Measurements from ENCODE around the gene GAL3ST3. TPM values are rescaled to one million over a fixed set of nuclear protein-coding genes. Genes with fewer than 3 reads are reported as not detected.

The GAL3ST3 gene
- total and polyA plus RNA-seq, 2 experiments from 2014 or later: 0.80 to 1.1 TPM

- WGBS (ENCODE audit: low lambda C conversion rate, missing lambda C conversion rate): 2% methylated on average over 53 of the region's 55 CpGs
- H3K4me1 ChIP-seq (ENCODE audit: insufficient read depth): no peaks in the 10 kb centered on the region
- DNase-seq (ENCODE audit: low spot score): peak; percentile 95
- H3K79me2 ChIP-seq: peaks cover 47% of the 10 kb centered on the region
- TF ChIP-seq CTCF (IDR thresholded peaks at IDR 0.05; ENCODE audit: poor library complexity): no peak
- TF ChIP-seq EZH2phosphoT487 (IDR thresholded peaks at IDR 0.05; ENCODE audit: low read depth, severe bottlenecking, unreplicated experiment): no peak
- no peak for TF ChIP-seq EZH2 (IDR thresholded peaks at IDR 0.05; ENCODE audit: borderline replicate concordance)
- peak within 1 kb of the TSS; percentile 99 for H3K27ac ChIP-seq
- no peaks in the 10 kb centered on the region for H3K27me3 ChIP-seq
- H2AFZ ChIP-seq: peak within 1 kb of the TSS; percentile 93
- H3K4me3 ChIP-seq: peak within 1 kb of the TSS; percentile 82
- no peaks in the 10 kb centered on the region for H3K36me3 ChIP-seq (replicated peaks; ENCODE audit: insufficient read depth, low read depth)
- no peaks in the 10 kb centered on the region for H4K20me1 ChIP-seq (ENCODE audit: insufficient read depth, poor library complexity, severe bottlenecking)
- no peaks in the 10 kb centered on the region for H3K9me2 ChIP-seq (replicated peaks; ENCODE audit: insufficient read depth)
- H3K9me3 ChIP-seq (ENCODE audit: low read depth): no peaks in the 10 kb centered on the region
- H3K4me2 ChIP-seq: peak within 1 kb of the TSS; percentile 95
These were observed 46.9 kb downstream of the GAL3ST3 start, which contains the start of the genes BANF1 and EIF1AD for GRCh38 chr11:66001942-66002647. TSS of gene BANF1 (plus strand) at chr11:66002503. CDS start at chr11:66003251, 748 bp downstream. TSS of gene EIF1AD (minus strand) at chr11:66002157. CDS start at chr11:66000389, 1,768 bp downstream.

- TF ChIP-seq CTCF (IDR thresholded peaks at IDR 0.05; ENCODE audit: poor library complexity) (no peak), EZH2 (IDR thresholded peaks at IDR 0.05; ENCODE audit: borderline replicate concordance) (no peak), EZH2phosphoT487 (IDR thresholded peaks at IDR 0.05; ENCODE audit: low read depth, severe bottlenecking, unreplicated experiment) (no peak)
- H3K9me3 ChIP-seq (ENCODE audit: low read depth): no peaks in the 10 kb centered on the region
- no peak overlapping the region for H3K27ac ChIP-seq
- no peak overlapping the region for H2AFZ ChIP-seq
- H3K36me3 ChIP-seq (replicated peaks; ENCODE audit: insufficient read depth, low read depth): no peaks in the 10 kb centered on the region
- no peaks in the 10 kb centered on the region for H3K27me3 ChIP-seq
- H3K4me3 ChIP-seq: no peak overlapping the region
- no peak overlapping the region for H3K4me2 ChIP-seq
- no peak for DNase-seq (ENCODE audit: low spot score)
- H4K20me1 ChIP-seq (ENCODE audit: insufficient read depth, poor library complexity, severe bottlenecking): no peaks in the 10 kb centered on the region
- H3K4me1 ChIP-seq (ENCODE audit: insufficient read depth): no peaks in the 10 kb centered on the region
- peaks cover 28% of the 10 kb centered on the region for H3K79me2 ChIP-seq
- WGBS (ENCODE audit: low lambda C conversion rate, missing lambda C conversion rate): 97% methylated on average over 2 of the region's 2 CpGs
- no peaks in the 10 kb centered on the region for H3K9me2 ChIP-seq (replicated peaks; ENCODE audit: insufficient read depth)
These were observed 51.7 kb downstream of the GAL3ST3 start for GRCh38 chr11:65997286-65997685.

- Histone ChIP-seq H3K4me1 (ENCODE audit: insufficient read depth) (no peaks in the 10 kb centered on the region), H3K9me2 (replicated peaks; ENCODE audit: insufficient read depth) (no peaks in the 10 kb centered on the region), H3K79me2 (no peaks in the 10 kb centered on the region), H3K4me3 (no peak overlapping the region), H3K27ac (no peak overlapping the region), H3K4me2 (no peak overlapping the region), H2AFZ (no peak overlapping the region), H3K9me3 (ENCODE audit: low read depth) (no peaks in the 10 kb centered on the region), H4K20me1 (ENCODE audit: insufficient read depth, poor library complexity, severe bottlenecking) (no peaks in the 10 kb centered on the region), H3K27me3 (no peaks in the 10 kb centered on the region), H3K36me3 (replicated peaks; ENCODE audit: insufficient read depth, low read depth) (no peaks in the 10 kb centered on the region)
- no peak for DNase-seq (ENCODE audit: low spot score)
- WGBS (ENCODE audit: low lambda C conversion rate, missing lambda C conversion rate): 93% methylated on average over 5 of the region's 5 CpGs
- TF ChIP-seq EZH2 (IDR thresholded peaks at IDR 0.05; ENCODE audit: borderline replicate concordance) (no peak), CTCF (IDR thresholded peaks at IDR 0.05; ENCODE audit: poor library complexity) (no peak), EZH2phosphoT487 (IDR thresholded peaks at IDR 0.05; ENCODE audit: low read depth, severe bottlenecking, unreplicated experiment) (no peak)
These were observed 56.9 kb downstream of the GAL3ST3 start for GRCh38 chr11:65992056-65992455.

Other genes starting within 250 kb of the GAL3ST3 start
- 2.3 and 2.9 TPM in 2 replicates for gene SNX32, start 215.2 kb downstream of the GAL3ST3 start, total RNA-seq
- 5.1 and 6.0 TPM in 2 replicates for gene SNX32, start 215.2 kb downstream of the GAL3ST3 start, polyA plus RNA-seq
- 720 and 758 TPM in 2 replicates for gene CFL1, start 191.0 kb downstream of the GAL3ST3 start, total RNA-seq
- gene CFL1, start 191.0 kb downstream of the GAL3ST3 start, polyA plus RNA-seq: 1,698 and 1,708 TPM in 2 replicates
- 22.3 and 23.8 TPM in 2 replicates for gene MUS81, start 188.7 kb downstream of the GAL3ST3 start, total RNA-seq
- 47.0 and 51.7 TPM in 2 replicates for gene MUS81, start 188.7 kb downstream of the GAL3ST3 start, polyA plus RNA-seq
- gene EFEMP2, start 176.4 kb downstream of the GAL3ST3 start, total RNA-seq: 65.2 and 69.7 TPM in 2 replicates
- gene EFEMP2, start 176.4 kb downstream of the GAL3ST3 start, polyA plus RNA-seq: 197 and 230 TPM in 2 replicates
- not detected in 2 replicates for gene CTSW, start 169.3 kb downstream of the GAL3ST3 start, total RNA-seq
- 0.15 and 0.56 TPM in 2 replicates for gene CTSW, start 169.3 kb downstream of the GAL3ST3 start, polyA plus RNA-seq
- gene FIBP, start 160.7 kb downstream of the GAL3ST3 start, total RNA-seq: 72.6 and 74.9 TPM in 2 replicates
- 93.6 and 101 TPM in 2 replicates for gene FIBP, start 160.7 kb downstream of the GAL3ST3 start, polyA plus RNA-seq
- 15.1 and 21.5 TPM in 2 replicates for gene CCDC85B, start 158.5 kb downstream of the GAL3ST3 start, total RNA-seq
- gene CCDC85B, start 158.5 kb downstream of the GAL3ST3 start, polyA plus RNA-seq: 38.2 and 41.6 TPM in 2 replicates
- 4.5 and 4.7 TPM in 2 replicates for gene FOSL1, start 148.8 kb downstream of the GAL3ST3 start, total RNA-seq
- 16.5 and 20.1 TPM in 2 replicates for gene FOSL1, start 148.8 kb downstream of the GAL3ST3 start, polyA plus RNA-seq
- 20.8 and 26.3 TPM in 2 replicates for gene C11orf68, start 130.1 kb downstream of the GAL3ST3 start, total RNA-seq
- 53.2 and 59.3 TPM in 2 replicates for gene C11orf68, start 130.1 kb downstream of the GAL3ST3 start, polyA plus RNA-seq
- 59.1 and 65.3 TPM in 2 replicates for gene DRAP1, start 129.7 kb downstream of the GAL3ST3 start, total RNA-seq
- gene DRAP1, start 129.7 kb downstream of the GAL3ST3 start, polyA plus RNA-seq: 158 and 173 TPM in 2 replicates
- not detected in 2 replicates for gene TSGA10IP, start 103.7 kb downstream of the GAL3ST3 start, total RNA-seq
- gene TSGA10IP, start 103.7 kb downstream of the GAL3ST3 start, polyA plus RNA-seq: not detected in 2 replicates
- gene SART1, start 87.4 kb downstream of the GAL3ST3 start, total RNA-seq: 10.9 and 32.5 TPM in 2 replicates
- gene SART1, start 87.4 kb downstream of the GAL3ST3 start, polyA plus RNA-seq: 34.1 and 37.5 TPM in 2 replicates
- 25.6 and 27.0 TPM in 2 replicates for gene EIF1AD, start 47.0 kb downstream of the GAL3ST3 start, total RNA-seq
- gene EIF1AD, start 47.0 kb downstream of the GAL3ST3 start, polyA plus RNA-seq: 19.4 and 24.8 TPM in 2 replicates
- gene BANF1, start 46.7 kb downstream of the GAL3ST3 start, total RNA-seq: 22.8 and 37.8 TPM in 2 replicates
- 197 and 215 TPM in 2 replicates for gene BANF1, start 46.7 kb downstream of the GAL3ST3 start, polyA plus RNA-seq
- 3.0 and 4.4 TPM in 2 replicates for gene CST6, start 37.2 kb downstream of the GAL3ST3 start, total RNA-seq
- 9.4 and 17.6 TPM in 2 replicates for gene CST6, start 37.2 kb downstream of the GAL3ST3 start, polyA plus RNA-seq
- gene CATSPER1, start 22.7 kb downstream of the GAL3ST3 start, total RNA-seq: not detected in 2 replicates
- gene CATSPER1, start 22.7 kb downstream of the GAL3ST3 start, polyA plus RNA-seq: not detected in 2 replicates
- gene SF3B2, start 3.2 kb upstream of the GAL3ST3 start, total RNA-seq: 109 and 120 TPM in 2 replicates
- 155 and 170 TPM in 2 replicates for gene SF3B2, start 3.2 kb upstream of the GAL3ST3 start, polyA plus RNA-seq
- 23.5 and 28.2 TPM in 2 replicates for gene PACS1, start 21.1 kb upstream of the GAL3ST3 start, total RNA-seq
- 70.1 and 71.5 TPM in 2 replicates for gene PACS1, start 21.1 kb upstream of the GAL3ST3 start, polyA plus RNA-seq
- gene KLC2, start 208.5 kb upstream of the GAL3ST3 start, total RNA-seq: 13.4 and 19.2 TPM in 2 replicates
- 28.8 and 35.3 TPM in 2 replicates for gene KLC2, start 208.5 kb upstream of the GAL3ST3 start, polyA plus RNA-seq
- 87.9 and 88.4 TPM in 2 replicates for gene RAB1B, start 219.5 kb upstream of the GAL3ST3 start, total RNA-seq
- 17.5 and 19.9 TPM in 2 replicates for gene RAB1B, start 219.5 kb upstream of the GAL3ST3 start, polyA plus RNA-seq
- gene CNIH2, start 229.0 kb upstream of the GAL3ST3 start, total RNA-seq: 0.36 and 1.7 TPM in 2 replicates
- gene CNIH2, start 229.0 kb upstream of the GAL3ST3 start, polyA plus RNA-seq: 6.2 and 7.3 TPM in 2 replicates
- gene YIF1A, start 240.0 kb upstream of the GAL3ST3 start, total RNA-seq: 111 and 132 TPM in 2 replicates
- 265 and 267 TPM in 2 replicates for gene YIF1A, start 240.0 kb upstream of the GAL3ST3 start, polyA plus RNA-seq
- 20.6 and 21.4 TPM in 2 replicates for gene TMEM151A, start 242.7 kb upstream of the GAL3ST3 start, total RNA-seq
- gene TMEM151A, start 242.7 kb upstream of the GAL3ST3 start, polyA plus RNA-seq: 36.4 and 48.6 TPM in 2 replicates